Measurements from ENCODE around the gene KCP.

DNA sequence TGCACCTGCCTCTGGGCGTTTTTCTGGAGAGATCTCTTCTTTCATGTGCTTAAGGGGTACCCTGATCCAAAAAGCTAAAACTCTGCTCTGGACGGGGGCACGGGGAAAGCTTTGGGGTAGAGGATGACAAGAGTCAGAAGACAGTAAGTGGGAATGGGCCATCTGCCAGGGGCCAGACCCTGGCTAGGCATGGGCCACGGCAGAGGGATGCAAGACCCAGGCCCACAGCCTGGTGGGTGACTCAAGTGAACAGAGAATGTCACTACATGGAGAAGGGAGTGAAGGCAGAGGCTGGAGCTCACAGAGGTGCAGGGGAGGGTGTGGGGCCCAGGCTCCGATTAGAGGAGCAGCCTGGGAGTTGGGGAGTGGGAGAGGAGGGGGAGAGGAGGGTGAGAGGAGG is 65.0 kb downstream of the KCP start:
- TF ChIP-seq, protein P1, sequence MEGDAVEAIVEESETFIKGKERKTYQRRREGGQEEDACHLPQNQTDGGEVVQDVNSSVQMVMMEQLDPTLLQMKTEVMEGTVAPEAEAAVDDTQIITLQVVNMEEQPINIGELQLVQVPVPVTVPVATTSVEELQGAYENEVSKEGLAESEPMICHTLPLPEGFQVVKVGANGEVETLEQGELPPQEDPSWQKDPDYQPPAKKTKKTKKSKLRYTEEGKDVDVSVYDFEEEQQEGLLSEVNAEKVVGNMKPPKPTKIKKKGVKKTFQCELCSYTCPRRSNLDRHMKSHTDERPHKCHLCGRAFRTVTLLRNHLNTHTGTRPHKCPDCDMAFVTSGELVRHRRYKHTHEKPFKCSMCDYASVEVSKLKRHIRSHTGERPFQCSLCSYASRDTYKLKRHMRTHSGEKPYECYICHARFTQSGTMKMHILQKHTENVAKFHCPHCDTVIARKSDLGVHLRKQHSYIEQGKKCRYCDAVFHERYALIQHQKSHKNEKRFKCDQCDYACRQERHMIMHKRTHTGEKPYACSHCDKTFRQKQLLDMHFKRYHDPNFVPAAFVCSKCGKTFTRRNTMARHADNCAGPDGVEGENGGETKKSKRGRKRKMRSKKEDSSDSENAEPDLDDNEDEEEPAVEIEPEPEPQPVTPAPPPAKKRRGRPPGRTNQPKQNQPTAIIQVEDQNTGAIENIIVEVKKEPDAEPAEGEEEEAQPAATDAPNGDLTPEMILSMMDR (IDR thresholded peaks at IDR 0.05) = no peak
- TF ChIP-seq POLR2A (IDR thresholded peaks at IDR 0.05) = no peak

Data from ovary (tissue), 3 donors.